Progenitor cell of endocrine pancreas (in vitro differentiated cells): Measurements from ENCODE around the gene TMEM9B. TPM values are rescaled to one million over a fixed set of nuclear protein-coding genes. Genes with fewer than 3 reads are reported as not detected.

Source experiments
- DNase-seq: peaks from one replicate; pipeline ENCODE4 v3.0.0; 2021; ENCODE audit warnings: low spot score; ENCODE audit not compliant: unreplicated experiment
- H3K27ac Mint-ChIP-seq: 2 replicates; pipeline ENCODE4 v1.8.0; 2021; ENCODE audit warnings: mild to moderate bottlenecking, moderate library complexity, mixed read lengths
- H3K27me3 Mint-ChIP-seq: 2 replicates; pipeline ENCODE4 v1.8.0; 2021; ENCODE audit warnings: mixed read lengths
- H3K36me3 Mint-ChIP-seq: 2 replicates; pipeline ENCODE4 v1.8.0; 2022; ENCODE audit warnings: mixed read lengths; ENCODE audit not compliant: insufficient read depth
- H3K4me1 Mint-ChIP-seq: 2 replicates; pipeline ENCODE4 v1.8.0; 2021; ENCODE audit warnings: low read depth, mixed read lengths
- H3K4me3 Mint-ChIP-seq: 2 replicates; pipeline ENCODE4 v1.8.0; 2021; ENCODE audit warnings: low read depth, mild to moderate bottlenecking, moderate library complexity, mixed read lengths
- H3K9me3 Mint-ChIP-seq: 2 replicates; pipeline ENCODE4 v1.8.0; 2021; ENCODE audit warnings: low read depth, mixed read lengths
- total RNA-seq: library from RNA; stranded (reverse); gene quantifications from 2 replicates; pipeline ENCODE4 v1.2.1, GENCODE V29; 2021
- TF ChIP-seq, protein P1 (sequence below): fragments of 200-600 bp; sonication (generic); IDR thresholded peaks from one replicate; pipeline ENCODE4 v1.5.0; 2021; ENCODE audit warnings: antibody characterized with exemption, mild to moderate bottlenecking; ENCODE audit not compliant: unreplicated experiment

Gene TMEM9B
- total RNA-seq, 1 donor from 2014 or later, result 20.4 TPM

GRCh38 chr11:8927233-8927632 lies 37.0 kb downstream of the TMEM9B start:
- TF ChIP-seq, protein P1, sequence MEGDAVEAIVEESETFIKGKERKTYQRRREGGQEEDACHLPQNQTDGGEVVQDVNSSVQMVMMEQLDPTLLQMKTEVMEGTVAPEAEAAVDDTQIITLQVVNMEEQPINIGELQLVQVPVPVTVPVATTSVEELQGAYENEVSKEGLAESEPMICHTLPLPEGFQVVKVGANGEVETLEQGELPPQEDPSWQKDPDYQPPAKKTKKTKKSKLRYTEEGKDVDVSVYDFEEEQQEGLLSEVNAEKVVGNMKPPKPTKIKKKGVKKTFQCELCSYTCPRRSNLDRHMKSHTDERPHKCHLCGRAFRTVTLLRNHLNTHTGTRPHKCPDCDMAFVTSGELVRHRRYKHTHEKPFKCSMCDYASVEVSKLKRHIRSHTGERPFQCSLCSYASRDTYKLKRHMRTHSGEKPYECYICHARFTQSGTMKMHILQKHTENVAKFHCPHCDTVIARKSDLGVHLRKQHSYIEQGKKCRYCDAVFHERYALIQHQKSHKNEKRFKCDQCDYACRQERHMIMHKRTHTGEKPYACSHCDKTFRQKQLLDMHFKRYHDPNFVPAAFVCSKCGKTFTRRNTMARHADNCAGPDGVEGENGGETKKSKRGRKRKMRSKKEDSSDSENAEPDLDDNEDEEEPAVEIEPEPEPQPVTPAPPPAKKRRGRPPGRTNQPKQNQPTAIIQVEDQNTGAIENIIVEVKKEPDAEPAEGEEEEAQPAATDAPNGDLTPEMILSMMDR, result no peak
- Mint-ChIP-seq H3K4me1 (no peaks in the 10 kb centered on the region), H3K4me3 (no peak overlapping the region), H3K27me3 (no peaks in the 10 kb centered on the region), H3K36me3 (peaks cover 3% of the 10 kb centered on the region), H3K9me3 (no peaks in the 10 kb centered on the region), H3K27ac (no peak overlapping the region)
- DNase-seq, result no peak

DNA sequence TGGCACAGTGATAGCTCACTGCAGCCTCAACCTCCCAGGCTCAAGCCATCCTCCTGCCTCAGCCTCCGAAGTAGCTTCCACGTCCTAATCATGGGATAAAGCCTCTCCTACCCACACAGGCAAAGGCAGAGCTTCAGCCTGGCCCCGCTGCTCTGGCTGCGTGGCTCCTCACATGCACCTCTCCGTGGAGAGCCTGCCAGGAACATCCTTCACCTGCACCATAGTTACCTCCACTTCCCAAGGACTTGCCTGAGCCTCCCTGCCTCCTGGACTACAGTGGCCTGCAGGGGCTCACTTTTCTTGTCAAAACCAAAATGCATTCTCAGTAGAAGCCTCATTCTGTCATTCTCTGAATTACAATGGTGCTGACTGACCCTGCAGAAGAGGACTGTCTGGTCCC lies 38.0 kb downstream of the TMEM9B start:
- no peaks in the 10 kb centered on the region for H3K27me3 Mint-ChIP-seq
- no peaks in the 10 kb centered on the region for H3K9me3 Mint-ChIP-seq
- H3K4me3 Mint-ChIP-seq, result no peak overlapping the region
- H3K27ac Mint-ChIP-seq, result no peak overlapping the region
- TF ChIP-seq, protein P1, result no peak
- DNase-seq, result no peak
- H3K4me1 Mint-ChIP-seq, result no peaks in the 10 kb centered on the region
- H3K36me3 Mint-ChIP-seq, result peaks cover 4% of the 10 kb centered on the region

- DNase-seq, result no peak
- H3K27ac Mint-ChIP-seq, result no peak overlapping the region
- peaks cover 4% of the 10 kb centered on the region for H3K36me3 Mint-ChIP-seq
- H3K4me3 Mint-ChIP-seq, result no peak overlapping the region
- no peaks in the 10 kb centered on the region for H3K27me3 Mint-ChIP-seq
- no peaks in the 10 kb centered on the region for H3K4me1 Mint-ChIP-seq
- TF ChIP-seq, protein P1, result no peak
- H3K9me3 Mint-ChIP-seq, result no peaks in the 10 kb centered on the region
Measured at GRCh38 chr11:8925711-8926110, 38.5 kb downstream of the TMEM9B start.

DNA sequence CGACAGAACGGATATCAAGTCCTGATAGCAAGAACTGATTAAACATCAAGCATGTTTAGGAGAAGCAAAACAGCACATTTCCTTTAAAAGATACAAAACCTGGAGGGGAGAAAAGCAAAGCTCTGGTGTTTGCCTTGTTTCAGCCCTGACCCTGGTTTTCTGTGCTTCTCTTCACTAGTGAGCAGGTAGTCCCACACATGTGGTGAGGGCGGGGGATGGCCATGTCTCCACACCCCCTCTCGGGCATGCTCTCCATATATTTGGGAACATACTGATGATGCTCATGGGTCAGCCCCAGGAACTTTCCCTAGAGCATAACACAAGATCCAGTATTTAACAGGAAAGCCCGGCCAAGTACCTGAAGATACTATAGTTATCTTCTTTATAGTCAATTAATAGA lies 41.6 kb downstream of the TMEM9B start:
- H3K4me1 Mint-ChIP-seq, result no peaks in the 10 kb centered on the region
- H3K27ac Mint-ChIP-seq, result no peak overlapping the region
- TF ChIP-seq, protein P1, result no peak
- no peak overlapping the region for H3K4me3 Mint-ChIP-seq
- H3K36me3 Mint-ChIP-seq, result peaks cover 7% of the 10 kb centered on the region
- H3K9me3 Mint-ChIP-seq, result no peaks in the 10 kb centered on the region
- no peaks in the 10 kb centered on the region for H3K27me3 Mint-ChIP-seq
- no peak for DNase-seq

GRCh38 chr11:8917157-8917825 lies 47.0 kb downstream of the TMEM9B start:
- Mint-ChIP-seq H3K36me3 (peaks cover 12% of the 10 kb centered on the region), H3K4me1 (peaks cover 9% of the 10 kb centered on the region)
- DNase-seq, result no peak

More at GRCh38 chr11:8917157-8917825, 47.0 kb downstream of the TMEM9B start:
- Mint-ChIP-seq H3K27ac (no peak overlapping the region), H3K4me3 (no peak overlapping the region), H3K27me3 (no peaks in the 10 kb centered on the region), H3K9me3 (no peaks in the 10 kb centered on the region)
- TF ChIP-seq, protein P1, result no peak
